ENCODE data around the gene CWC27. TPM values are rescaled to one million over a fixed set of nuclear protein-coding genes. Genes with fewer than 3 reads are reported as not detected.

Gene CWC27
- total RNA-seq, 2 donors from 2014 or later: 9.1 to 12.1 TPM

GRCh38 chr5:64839936-64840335 lies 71.2 kb downstream of the CWC27 start:
- DNase-seq (ENCODE audit: low spot score): no peak
- H3K4me1 ChIP-seq: peaks cover 0 to 14% of the 10 kb centered on the region in 2 donors
- H3K27me3 ChIP-seq: no peaks in the 10 kb centered on the region
- no peaks in the 10 kb centered on the region for H3K9me3 ChIP-seq
- H3K36me3 ChIP-seq: peaks cover 5% of the 10 kb centered on the region
- TF ChIP-seq CTCF (IDR thresholded peaks at IDR 0.05): no peak
- H3K4me3 ChIP-seq: no peak overlapping the region
- no peak overlapping the region for H3K27ac ChIP-seq

- DNase-seq (ENCODE audit: low spot score): no peak
- H3K36me3 ChIP-seq: peaks cover 5% of the 10 kb centered on the region
- no peak overlapping the region for H3K4me3 ChIP-seq
- H3K27ac ChIP-seq: no peak overlapping the region
- no peaks in the 10 kb centered on the region for H3K27me3 ChIP-seq
- peaks cover 0 to 10% of the 10 kb centered on the region in 2 donors for H3K9me3 ChIP-seq
- H3K4me1 ChIP-seq: peaks cover 0 to 7% of the 10 kb centered on the region in 2 donors
- TF ChIP-seq CTCF (IDR thresholded peaks at IDR 0.05): no peak
Observed at GRCh38 chr5:64840958-64841357, 72.2 kb downstream of the CWC27 start.

- H3K36me3 ChIP-seq: no peaks in the 10 kb centered on the region
- no peak for TF ChIP-seq CTCF (IDR thresholded peaks at IDR 0.05)
Observed at GRCh38 chr5:64853777-64854176, 85.0 kb downstream of the CWC27 start.

GRCh38 chr5:64854855-64855254 lies 86.1 kb downstream of the CWC27 start:
- H3K27ac ChIP-seq: no peak overlapping the region
- no peak for TF ChIP-seq CTCF (IDR thresholded peaks at IDR 0.05)

More at GRCh38 chr5:64853777-64854176, 85.0 kb downstream of the CWC27 start:
- DNase-seq (ENCODE audit: low spot score): no peak
- Histone ChIP-seq H3K4me1 (no peaks in the 10 kb centered on the region), H3K4me3 (no peak overlapping the region), H3K9me3 (no peaks in the 10 kb centered on the region), H3K27ac (no peak overlapping the region), H3K27me3 (no peaks in the 10 kb centered on the region)

GRCh38 chr5:64859881-64860280 lies 91.2 kb downstream of the CWC27 start:
- no peaks in the 10 kb centered on the region for H3K27me3 ChIP-seq
- H3K4me3 ChIP-seq: no peak overlapping the region
- H3K27ac ChIP-seq: no peak overlapping the region
- no peaks in the 10 kb centered on the region for H3K9me3 ChIP-seq
- no peak for TF ChIP-seq CTCF (IDR thresholded peaks at IDR 0.05)
- no peaks in the 10 kb centered on the region for H3K4me1 ChIP-seq
- H3K36me3 ChIP-seq: no peaks in the 10 kb centered on the region
- no peak for DNase-seq (ENCODE audit: low spot score)

More at GRCh38 chr5:64854855-64855254, 86.1 kb downstream of the CWC27 start:
- Histone ChIP-seq H3K36me3 (no peaks in the 10 kb centered on the region), H3K9me3 (no peaks in the 10 kb centered on the region), H3K27me3 (no peaks in the 10 kb centered on the region), H3K4me3 (no peak overlapping the region), H3K4me1 (no peaks in the 10 kb centered on the region)
- no peak for DNase-seq (ENCODE audit: low spot score)

GRCh38 chr5:64861281-64861680 lies 92.6 kb downstream of the CWC27 start:
- no peaks in the 10 kb centered on the region for H3K36me3 ChIP-seq
- H3K4me3 ChIP-seq: no peak overlapping the region
- no peak for TF ChIP-seq CTCF (IDR thresholded peaks at IDR 0.05)
- H3K4me1 ChIP-seq: no peaks in the 10 kb centered on the region
- no peaks in the 10 kb centered on the region for H3K27me3 ChIP-seq
- H3K27ac ChIP-seq: no peak overlapping the region
- no peak for DNase-seq (ENCODE audit: low spot score)
- no peaks in the 10 kb centered on the region for H3K9me3 ChIP-seq

Data from right atrium auricular region (tissue), 2 donors.